ENCODE data around the gene PRR7.
"Not testable (repeated sequence)": the region's sequence is repeated elsewhere in the genome, so short reads cannot be mapped to it uniquely, and the experiment has no call there.

The PRR7 gene, protein sequence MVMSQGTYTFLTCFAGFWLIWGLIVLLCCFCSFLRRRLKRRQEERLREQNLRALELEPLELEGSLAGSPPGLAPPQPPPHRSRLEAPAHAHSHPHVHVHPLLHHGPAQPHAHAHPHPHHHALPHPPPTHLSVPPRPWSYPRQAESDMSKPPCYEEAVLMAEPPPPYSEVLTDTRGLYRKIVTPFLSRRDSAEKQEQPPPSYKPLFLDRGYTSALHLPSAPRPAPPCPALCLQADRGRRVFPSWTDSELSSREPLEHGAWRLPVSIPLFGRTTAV

DNA sequence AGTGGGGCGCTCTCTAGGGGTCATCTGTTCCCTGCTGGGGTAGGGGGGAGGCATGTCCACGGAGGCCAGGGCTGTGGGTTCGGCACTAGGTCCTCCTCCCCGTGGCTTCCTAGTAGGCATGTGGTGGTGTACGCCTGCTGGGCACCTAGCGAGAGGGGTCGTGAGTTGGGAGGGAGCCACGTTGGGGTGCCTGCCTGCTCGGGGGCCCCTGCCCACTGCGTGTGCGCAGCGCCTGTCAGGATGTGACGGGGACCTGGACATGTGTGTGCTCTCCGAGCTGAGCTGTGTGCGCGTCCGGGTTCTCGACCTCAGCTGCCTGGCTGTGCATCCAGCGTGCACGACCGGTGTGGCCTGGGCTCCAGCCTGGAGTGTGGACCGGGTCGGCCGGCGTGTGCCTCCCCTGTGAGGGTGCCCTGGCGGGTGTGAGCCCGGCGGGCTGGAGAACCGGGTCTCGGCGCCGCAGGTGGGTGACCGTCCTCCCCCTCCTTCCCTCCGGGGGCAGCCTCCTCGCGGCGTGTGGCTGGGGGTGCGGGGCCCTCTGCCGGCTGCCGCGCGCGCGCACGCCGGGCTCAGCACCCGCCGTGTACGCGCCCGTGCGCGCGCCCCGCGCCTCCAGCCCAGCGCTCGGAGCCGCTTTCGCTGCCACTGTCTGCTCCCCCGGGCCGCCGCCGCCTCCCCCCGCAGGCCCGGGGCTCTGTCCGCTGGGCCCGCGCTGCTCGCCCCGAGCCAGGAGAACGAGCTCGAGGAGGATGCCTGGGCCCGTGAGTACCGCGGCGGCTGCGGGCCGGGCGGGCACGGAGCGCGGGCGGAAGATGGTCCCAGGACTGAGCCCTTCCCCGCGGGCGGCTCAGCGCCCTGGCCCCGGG lies at the start of gene PRR7:
Gene PRR7 (plus strand): TSS at position 615 of the 866 bp plus-strand sequence. CDS start 8,254 bp downstream, outside the sequence.
- peak in 1 of 2 donors; percentile 55 for DNase-seq (ENCODE audit: low read depth in 2 of 2)

DNA sequence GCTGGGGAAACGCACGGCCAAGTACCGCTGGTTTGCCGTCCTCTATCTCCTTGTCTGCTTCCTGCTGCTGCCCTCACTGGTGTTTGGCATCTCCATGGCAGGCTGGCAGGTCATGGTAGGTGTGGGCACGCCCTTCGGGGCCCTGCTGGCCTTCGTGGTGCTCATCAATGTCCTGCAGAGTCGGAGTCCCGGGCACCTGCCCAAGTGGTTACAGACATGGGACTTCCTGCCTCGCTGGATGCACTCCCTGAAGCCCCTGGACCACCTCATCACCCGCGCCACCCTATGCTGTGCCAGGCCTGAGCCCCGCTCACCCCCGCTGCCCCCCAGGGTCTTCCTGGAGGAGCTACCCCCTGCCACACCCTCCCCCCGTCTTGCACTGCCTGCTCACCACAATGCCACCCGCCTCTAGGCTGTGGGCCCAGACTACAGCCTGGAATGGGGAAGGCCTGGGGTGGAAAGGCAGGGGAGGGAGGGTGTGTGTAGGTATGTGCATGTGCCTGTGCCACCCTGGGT lies 48.7 kb upstream of the PRR7 start:
- DNase-seq (ENCODE audit: low read depth in 2 of 2): no peak

DNA sequence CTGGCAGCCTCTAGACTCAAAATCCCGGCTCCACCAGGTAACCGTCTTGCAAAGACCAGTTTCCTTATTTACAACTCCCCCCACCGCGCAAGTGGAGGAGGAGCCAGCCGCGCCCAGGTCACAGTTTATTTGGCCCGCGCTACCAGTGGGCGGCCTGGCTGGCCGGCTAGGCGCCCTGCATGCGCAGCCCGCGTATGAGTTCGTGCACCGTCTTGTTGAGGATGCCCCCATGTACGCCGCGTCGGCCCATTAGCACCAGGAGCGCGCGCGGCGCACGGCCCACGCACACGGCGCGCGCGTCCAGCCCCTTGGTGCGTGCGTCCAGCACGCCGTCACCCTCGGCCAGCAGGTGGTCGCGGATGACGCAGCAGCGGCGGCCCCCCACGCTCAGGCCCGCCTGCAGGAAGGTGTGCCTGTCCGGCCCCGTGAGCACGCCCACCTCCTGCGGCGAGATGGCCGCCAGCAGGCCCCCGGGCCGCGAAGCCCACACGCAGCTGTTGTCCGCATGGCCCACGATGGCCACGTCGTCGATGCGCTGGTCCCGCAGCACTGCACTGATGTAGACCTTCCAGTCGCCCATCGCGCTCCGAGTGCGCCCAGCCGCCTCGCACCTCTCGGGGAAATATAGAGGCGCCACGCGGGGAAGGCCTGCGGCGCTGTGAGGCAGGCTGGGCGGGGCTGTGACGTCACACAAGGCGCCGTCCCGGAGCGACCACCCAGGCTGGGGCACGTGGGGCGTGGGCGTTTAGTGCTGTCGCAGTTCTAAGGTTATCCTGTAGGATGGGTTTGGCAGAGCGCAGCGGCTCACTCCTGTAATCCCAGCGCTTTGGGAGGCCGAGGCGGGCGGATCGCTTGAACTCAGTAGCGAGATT lies 46.4 kb upstream of the PRR7 start, which contains the start of gene PFN3:
Gene PFN3 (minus strand): TSS at position 665 of the 872 bp plus-strand sequence. CDS start 85 bp downstream, at position 580.
- DNase-seq (ENCODE audit: low read depth in 2 of 2): no peak

DNA sequence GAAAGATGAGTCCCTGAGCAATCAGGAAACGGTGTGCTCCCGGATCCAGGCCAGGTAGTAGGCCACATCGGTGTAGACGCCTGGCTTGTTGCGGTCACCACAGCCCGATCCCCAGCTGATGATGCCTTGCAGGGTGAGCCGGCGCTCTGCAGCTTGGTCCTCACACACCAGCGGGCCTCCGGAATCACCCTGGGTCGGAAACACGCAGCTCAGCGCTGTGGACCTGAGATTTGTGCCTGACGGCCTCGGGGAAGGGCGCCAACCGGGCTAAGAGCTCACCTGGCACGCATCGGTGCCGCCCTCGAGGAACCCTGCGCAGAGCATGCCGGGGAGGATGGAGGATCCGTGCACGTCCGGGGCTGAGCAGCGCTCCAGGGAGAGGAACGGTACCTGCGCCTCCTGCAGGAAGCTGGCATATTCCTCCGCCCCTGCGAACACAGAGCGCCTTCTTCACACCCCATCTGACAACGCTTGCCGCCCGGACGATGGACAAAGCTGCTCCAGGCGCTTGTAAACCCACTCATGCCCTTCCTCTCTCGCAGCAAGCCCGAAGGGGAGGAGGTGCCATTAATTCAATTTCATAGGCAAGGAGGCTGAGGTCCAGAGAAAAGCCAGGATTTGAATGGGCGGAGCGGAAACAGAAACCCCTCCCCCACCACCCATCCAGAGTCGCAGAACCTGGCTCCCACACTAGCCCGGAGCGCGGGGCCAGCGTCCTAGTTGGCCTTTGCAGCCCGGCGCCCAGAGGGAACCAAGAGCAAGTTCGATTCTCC lies 44.2 kb upstream of the PRR7 start:
- peak; percentile 52 to 65 for DNase-seq (ENCODE audit: low read depth in 2 of 2)

DNA sequence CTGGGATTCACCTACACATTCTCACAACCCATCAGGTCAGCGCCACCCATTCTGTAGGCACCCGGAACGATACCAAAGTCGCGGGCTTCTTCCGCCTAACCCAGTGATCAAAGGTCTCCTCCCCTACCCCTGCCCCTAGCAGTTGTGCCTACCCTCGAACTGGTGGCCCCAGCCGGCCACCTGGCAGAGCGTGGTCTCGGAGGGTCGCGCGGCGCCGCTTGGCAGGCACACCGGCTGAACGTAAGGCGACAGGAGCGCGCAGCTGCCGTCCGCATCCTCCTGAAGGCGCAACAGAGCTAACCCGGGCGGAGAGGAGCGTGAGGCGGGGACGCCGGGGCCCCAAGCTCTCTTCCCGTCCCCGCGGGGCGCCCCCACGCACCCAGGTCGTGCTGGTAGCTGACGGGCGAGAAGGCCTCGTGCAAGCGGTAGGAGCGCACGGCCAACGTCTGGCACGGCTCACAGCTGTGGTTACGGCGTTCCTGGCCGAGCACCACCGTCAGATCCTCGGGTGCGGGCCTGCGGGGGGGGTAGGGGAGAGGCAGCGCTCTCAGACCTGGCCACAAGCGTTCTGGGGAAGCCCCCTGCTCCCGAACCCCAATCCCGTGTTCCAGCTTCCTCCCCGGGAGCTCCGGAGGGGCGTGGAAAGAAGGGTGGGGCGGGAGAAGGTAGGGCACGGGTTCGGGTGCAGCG lies 43.4 kb upstream of the PRR7 start:
- DNase-seq (ENCODE audit: low read depth in 2 of 2): no peak

DNA sequence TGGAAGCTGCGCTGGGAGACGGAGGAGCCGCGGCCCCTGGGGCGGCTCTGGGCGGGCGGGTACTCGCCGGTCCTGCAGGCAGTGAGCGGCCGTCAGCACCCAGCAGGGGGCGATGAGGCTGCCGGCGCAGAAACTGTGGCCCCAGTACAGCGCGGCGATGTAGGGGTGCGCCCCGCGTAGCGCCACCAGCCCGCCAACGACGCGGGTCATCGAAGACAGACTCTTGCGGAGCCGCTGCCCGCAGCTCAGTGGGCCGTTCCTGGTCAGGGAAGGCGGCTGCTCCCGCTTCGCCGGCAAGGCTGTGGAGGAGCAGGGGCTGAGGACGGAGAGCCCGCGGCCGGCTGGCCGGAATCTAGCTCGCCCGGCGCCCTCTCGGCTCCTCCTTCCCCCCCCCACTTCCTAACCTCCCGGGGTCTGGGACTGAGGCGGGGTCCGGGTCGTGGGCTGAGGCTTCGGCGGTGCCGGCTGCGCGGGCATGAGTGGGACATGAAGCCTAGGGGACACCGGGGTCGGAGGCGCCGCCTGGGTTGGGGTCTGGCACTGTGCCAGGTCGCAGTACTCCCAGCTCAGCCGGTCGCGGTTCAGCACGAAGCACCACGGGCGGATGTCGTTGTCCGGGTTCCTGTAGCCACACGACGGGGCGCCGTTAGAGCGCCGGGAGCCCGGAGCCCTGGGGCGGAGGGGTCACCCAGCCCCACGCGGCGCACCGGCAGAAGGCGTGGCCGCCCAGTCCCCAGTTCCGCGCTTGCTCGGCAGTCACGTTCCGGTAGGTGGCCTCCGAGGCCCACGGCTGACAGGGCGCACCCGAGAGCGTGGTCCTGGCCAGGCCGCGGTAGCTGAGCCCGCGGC lies 42.6 kb upstream of the PRR7 start:
- DNase-seq (ENCODE audit: low read depth in 2 of 2): peak; percentile 71 to 79

DNA sequence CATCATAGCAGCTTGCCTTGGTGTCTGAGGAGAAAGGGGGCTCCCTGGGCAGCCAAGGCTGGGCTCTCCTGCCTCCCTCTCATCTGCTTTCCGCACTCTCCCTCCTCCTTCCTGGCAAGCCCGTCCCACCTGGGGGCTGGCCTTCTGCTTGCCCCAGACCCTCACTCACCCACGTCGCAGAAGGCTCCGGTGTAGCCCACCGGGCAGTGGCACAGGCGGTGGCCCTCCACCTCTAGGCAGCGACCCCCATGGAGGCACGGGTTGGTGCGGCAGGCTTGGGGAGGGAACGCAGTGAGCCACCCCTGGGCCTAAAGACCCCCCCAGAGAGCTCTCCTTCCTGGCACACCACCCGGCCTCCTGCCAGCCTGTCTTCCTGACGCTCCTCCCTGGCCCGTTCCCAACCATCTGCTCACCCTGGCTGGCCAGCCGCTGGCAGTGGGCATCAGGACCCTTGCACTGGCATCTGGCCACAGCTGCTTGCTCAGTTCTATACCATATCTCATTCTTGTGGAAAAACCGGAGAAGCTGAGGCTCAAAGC lies 41.9 kb upstream of the PRR7 start:
- DNase-seq (ENCODE audit: low read depth in 2 of 2): no peak

DNA sequence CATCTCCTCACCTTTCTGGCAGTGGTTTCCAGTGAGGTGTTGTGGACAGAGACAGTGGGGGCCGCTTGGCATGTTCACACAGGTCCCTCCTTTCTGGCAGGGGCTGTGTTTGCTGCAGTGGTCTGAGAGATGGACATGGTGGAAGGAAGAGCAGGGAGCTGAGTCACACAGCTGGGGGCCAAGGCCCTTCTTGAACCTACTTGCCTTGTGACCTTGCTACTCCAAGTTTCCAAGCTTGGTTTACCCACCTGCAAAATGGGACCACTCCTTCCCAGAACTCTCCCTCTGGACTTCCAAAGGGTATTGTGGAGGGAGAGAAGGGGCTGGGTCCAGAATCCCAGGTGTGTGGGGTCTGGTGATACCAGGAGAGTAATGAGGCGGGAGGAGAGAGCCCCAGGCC lies 41.3 kb upstream of the PRR7 start:
- no peak for DNase-seq (ENCODE audit: low read depth in 2 of 2)

DNA sequence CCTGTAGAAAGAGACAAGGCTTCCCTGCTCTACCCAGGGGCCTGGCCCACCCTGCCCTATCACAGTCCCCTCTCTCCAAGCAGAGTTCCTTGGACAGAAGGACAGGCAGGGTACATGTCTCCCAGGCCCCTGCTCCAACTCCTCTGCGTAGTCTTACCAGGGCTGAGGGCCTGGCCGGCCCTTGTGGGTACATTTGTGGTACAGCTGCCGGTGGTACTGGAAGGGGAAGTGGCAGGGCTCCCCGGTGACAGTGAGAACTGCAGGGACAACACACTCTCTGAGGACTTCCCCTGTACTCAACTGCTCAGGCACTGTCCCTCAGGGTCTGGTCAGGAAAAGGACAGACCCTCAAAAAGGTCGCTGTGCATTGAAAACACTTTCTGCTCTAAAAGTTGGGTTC lies 40.8 kb upstream of the PRR7 start:
- DNase-seq (ENCODE audit: low read depth in 2 of 2): no peak

DNA sequence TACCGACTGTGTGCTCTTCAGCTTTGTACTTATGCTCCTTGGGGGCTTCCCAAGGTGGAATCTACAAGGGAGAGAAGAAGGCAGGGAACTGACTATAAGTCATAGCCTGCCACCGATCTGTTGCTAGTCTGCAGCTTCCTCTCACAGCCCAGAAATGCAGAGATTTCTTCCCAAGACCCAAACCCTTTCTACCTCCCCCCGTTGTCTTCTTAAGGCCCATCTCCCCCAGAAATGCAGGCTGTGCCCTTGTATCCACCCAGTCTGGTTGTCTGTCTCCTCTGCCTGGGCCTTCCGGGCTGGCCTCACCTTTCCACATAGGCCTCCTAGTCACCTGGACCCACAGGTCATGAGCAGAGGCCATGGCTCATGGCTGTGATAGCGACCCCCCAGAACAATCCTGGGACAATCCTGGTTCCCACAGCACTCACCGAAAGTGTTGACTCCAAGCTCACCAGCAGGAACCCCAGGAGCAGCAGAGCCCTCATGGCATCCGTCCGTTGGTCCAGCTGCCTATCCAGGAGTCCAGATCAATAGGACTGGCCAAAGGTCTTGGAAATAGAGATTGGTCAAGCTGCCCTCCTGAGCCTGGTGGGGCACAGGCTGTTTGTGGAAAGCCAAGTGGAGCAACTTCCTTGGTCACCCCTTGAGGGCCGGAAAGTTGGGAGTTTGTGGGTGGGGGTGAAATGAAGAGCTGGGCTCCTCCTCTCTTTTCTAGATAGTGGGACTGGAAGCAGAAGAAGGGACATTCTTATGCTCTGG lies 37.4 kb upstream of the PRR7 start, which contains the start of gene F12:
Gene F12 (minus strand): TSS at position 522 of the 759 bp plus-strand sequence. CDS start 37 bp downstream, at position 485.
- DNase-seq (ENCODE audit: low read depth in 2 of 2): no peak

DNA sequence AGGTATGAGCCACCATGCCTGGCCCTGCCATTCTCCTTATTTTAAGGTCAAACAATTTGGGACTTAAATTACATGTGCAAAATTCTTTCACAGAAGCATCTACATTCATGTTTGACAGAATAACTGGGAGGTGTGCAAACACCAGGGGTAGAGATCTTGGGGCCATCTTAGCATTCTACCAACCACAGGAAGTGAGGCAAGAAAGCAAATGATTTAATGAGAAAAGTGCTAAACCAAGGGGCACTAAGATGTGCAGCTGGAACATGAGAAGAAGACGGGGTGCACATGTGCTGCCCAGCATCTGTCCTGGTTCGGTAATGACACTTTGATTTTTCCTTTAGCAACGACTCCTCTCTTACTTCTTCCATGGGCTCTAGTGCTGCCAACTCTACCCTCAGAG lies 36.0 kb upstream of the PRR7 start:
- DNase-seq (ENCODE audit: low read depth in 2 of 2): no peak

DNA sequence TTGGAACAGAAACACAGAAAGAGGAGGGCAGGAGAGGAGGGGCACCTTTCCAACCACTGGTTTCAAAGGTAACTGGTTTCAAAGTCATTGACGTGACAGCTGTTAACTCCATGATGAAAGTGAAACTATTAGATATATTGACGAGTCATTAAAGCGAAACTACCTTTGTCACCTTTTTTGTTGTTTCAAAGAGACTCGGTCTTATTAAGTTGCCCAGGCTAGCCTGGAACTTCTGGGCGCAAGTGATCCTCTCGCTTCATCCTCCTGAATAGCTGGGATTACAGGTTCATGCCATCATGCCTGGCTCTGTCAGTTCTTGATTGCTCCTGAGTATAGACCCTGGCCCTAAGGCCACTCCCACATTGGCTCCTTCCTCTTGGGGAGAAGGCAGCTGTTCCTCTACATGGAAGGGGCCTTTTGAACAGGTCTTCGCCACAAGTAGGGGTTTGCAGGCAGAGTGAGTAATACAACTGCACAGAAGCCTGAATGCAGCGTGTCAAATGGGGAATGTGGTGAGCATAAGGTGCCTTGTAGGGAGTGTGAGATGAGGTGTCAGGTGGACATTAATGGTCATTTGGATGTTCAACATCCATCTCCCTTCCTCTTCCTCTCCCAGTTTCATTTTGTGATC lies 33.9 kb upstream of the PRR7 start:
- DNase-seq (ENCODE audit: low read depth in 2 of 2): no peak

DNA sequence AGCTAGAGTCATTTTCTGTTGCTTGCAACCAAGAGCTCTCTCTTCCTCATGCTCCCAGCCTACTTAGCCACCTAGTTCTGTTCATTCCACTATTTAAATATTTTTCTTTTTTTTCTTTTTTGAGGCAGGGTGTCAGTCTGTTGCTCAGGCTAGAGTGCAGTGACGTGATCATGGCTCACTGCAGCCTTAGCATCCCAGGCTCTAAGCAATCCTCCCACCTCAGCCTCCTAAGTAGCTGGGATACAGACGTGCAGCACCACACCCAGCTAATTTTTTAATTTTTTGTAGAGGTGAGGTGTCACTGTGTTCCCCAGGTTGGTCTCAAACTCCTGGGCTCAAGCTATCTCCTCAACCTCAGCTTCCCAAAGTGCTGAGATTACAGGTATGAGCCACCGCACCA lies 32.1 kb upstream of the PRR7 start:
- no peak for DNase-seq (ENCODE audit: low read depth in 2 of 2)

DNA sequence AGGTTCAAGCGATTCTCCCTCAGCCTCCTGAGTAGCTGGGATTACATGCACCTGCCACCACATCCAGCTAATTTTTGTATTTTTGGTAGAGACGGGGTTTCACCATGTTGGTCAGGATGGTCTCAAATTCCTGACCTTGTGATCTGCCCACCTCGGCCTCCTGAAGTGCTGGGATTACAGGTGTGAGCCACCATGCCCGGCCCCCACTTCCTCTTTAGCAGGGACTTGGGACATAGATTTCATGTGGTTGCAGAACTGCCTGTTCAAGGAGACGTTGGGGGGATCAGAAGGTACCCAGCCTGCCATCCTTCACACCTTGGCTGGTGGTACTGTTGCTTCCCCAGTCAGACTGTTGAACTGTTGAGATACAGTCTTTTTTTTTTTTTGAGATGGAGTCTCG lies 29.5 kb upstream of the PRR7 start:
- DNase-seq (ENCODE audit: low read depth in 2 of 2): not testable (repeated sequence)

DNA sequence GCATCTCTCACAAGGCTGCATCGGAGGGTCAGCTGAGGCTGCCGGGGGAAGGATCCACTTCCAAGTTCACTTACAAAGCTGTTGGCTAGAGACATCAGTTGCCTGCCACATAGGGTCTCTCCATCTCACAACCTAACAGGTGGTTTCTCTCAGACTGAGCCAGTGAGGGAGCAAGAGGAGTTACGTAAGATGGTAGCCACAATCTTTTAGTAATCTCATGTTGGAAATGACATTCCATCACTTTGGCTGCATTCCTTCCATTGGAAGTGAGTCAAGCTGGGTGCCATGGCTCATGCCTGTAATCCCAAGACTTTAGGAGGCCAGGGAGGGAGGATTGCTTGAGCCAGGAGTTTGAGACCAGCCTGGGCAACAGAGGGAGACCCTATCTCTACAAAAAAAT lies 27.6 kb upstream of the PRR7 start:
- DNase-seq (ENCODE audit: low read depth in 2 of 2): no peak

DNA sequence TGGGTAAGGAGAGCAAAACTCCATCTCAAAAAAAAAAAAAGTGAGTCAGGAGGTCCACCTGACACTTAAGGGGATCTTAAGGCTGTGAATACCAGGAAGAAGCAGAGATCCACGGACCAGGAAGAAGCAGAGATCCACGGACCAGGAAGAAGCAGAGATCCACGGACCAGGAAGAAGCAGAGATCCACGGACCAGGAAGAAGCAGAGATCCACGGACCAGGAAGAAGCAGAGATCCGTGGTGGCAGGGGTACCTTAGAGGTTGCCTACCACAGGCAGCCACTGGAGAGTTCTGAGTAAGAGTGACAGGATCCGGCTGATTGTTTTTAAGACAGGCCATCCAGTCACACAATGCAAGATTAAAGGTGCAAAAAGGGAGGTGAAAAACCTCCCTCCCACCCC lies 26.1 kb upstream of the PRR7 start:
- DNase-seq (ENCODE audit: low read depth in 2 of 2): not testable (repeated sequence)

DNA sequence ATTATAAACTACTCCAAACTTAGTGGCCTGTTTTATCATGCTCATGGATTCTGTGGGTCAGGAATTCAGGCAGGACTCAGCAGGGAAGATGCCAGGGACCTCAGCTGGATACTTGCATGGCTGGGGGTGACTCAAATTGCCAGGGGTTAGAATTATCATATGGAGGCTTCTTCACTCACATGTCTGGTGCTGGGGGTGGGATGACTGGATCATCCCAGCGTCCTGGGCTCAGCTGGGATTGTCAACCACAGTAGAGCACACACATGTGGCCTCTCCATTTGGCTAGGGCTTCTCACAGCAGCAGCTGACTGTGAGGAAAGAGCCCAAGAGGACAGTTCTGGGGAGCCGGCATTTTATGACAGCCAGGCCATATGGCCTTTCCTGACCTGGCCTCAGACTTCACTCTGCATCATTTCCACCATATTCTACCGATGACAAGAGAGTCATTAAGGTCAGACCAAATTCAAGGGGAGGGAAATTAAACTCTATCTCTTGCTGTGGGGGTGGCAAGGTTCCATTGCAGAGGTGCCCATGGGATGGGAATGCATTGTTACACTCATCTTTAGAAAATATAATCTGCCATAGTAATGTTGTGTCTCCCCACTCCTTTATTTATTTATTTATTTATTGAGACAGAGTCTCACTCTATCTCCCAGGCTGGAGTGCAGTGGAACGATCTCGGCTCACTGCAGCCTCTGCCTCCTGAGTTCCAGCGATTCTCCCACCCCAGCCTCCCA lies 25.4 kb upstream of the PRR7 start:
- DNase-seq (ENCODE audit: low read depth in 2 of 2): no peak

All from activated CD4-positive, alpha-beta T cell treated with anti-CD3 and anti-CD28 coated beads for 24 hours (primary cell).